Transverse colon (tissue), 3 donors: Measurements from ENCODE around the gene CEP192.

Experiments
- CTCF ChIP-seq, 5 experiments: fragments of 200-600 bp in 3 of 5; fragments of 450-650 bp in 2 of 5; sonication (generic) in 3 of 5; IDR thresholded peaks; 1 replicate in 2 of 5; 2 replicates in 3 of 5; pipeline ENCODE4 v1.5.1; 2016 to 2017; ENCODE audit warnings: antibody characterized with exemption in 5 of 5, inconsistent platforms in 3 of 5, mild to moderate bottlenecking in 2 of 5, moderate library complexity in 1 of 5
- POLR2A ChIP-seq: fragments of 450-650 bp; IDR thresholded peaks from one replicate; pipeline ENCODE4 v1.6.1; 2016; ENCODE audit warnings: antibody characterized with exemption, mild to moderate bottlenecking, moderate library complexity

- TF ChIP-seq CTCF (IDR thresholded peaks at IDR 0.05) (no peak), POLR2A (no peak)
Measured at GRCh38 chr18:13105059-13105458, 113.9 kb downstream of the CEP192 start.
